A204.1 (cell line): ENCODE measurements around the gene SEMA6C.

Experiments used
- FAIRE-seq: peaks from 2 replicates; lab custom pipeline; 2012; peaks lifted over from hg19 to GRCh38; lab: Jason Lieb, UNC

Gene SEMA6C

DNA sequence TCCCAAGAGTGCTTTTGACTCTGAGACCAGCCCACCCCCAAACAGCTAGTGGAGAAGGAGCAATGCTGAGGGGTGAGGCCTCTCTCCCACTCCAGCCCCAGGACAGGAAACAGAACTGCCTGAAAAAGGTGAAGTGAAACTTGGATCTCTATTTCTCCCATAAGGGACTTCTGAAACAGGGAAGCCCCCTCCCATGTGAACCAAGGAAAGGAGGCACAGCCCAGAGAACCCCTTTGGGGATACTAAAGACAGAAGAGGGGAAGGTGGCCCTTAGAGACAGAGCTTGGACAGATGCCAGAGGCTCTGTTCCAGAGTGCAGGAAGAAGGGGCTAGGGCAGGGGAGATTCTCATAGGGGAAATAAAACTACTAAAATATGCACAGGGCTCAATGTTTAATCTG, 12.9 kb upstream of the SEMA6C start:
- FAIRE-seq: no peak

DNA sequence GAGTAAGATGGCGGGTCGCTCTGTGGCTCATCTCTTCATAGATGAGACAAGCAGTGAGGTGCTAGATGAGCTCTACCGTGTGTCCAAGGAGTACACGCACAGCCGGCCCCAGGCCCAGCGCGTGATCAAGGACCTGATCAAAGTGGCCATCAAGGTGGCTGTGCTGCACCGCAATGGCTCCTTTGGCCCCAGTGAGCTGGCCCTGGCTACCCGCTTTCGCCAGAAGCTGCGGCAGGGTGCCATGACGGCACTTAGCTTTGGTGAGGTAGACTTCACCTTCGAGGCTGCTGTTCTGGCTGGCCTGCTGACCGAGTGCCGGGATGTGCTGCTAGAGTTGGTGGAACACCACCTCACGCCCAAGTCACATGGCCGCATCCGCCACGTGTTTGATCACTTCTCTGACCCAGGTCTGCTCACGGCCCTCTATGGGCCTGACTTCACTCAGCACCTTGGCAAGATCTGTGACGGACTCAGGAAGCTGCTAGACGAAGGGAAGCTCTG, 12.4 kb upstream of the SEMA6C start:
- FAIRE-seq: no peak

DNA sequence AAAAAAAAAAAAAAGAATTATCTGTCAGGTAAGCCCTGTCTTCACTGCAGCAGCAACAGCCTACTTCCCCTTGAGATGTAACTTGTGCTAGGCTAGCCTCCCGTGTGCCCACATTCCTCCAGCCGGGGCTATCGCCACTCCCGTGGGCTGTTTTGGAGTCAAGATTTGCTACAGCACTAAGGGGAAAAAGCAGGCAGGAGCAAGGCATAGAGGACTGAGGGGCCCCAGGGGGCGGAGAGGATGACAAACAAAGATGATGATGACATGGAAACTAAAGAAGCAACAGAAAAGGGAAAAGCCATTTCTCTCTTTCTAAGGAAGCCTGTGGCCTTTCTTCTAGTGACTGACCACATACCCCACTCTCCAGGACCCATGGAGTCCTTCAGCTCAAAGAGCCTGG, 11.9 kb upstream of the SEMA6C start:
- FAIRE-seq: no peak

DNA sequence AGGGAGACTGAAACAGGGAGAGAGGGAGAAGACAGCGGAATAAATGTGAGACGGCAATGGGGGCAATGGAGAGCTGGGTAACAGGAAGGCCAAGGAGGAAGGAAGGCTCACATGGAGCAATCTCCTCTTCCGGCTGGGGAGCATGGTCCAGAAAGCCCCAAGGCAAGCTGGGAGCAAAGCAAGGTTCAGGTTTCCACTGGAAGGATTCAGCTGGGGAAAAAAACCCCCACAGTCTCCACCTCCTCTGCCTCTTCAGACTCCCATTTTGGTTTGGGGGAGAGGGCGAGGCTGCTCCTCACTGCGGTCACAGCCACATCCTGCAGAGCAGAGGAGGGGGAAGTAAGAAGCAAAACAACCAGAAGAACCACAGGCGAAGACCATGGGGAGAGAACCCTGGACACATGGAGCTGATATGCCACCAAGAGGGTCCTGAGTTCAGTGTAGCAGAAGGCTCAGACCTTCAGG, 10.7 kb upstream of the SEMA6C start:
- FAIRE-seq: no peak

DNA sequence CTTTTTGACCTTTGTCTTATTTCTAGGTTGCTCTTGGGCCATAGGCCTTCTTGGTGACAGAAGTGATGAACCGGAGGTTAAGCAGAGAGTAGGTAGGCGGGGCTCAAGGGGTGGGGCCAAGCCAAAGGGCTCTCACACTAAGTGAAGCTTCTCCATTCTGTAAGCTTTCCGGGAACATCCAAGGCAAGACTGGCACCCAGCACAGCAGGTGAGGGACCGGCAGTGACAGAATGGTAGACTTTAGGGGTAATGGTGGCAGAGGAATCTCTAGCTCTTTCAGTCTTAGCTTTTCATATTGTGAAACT, 10.0 kb upstream of the SEMA6C start, which contains the start of gene TNFAIP8L2:
Gene TNFAIP8L2, plus strand, starts transcription at position 135 of the 305 bp plus-strand sequence. CDS start 2,049 bp downstream, outside the sequence.
- no peak for FAIRE-seq

DNA sequence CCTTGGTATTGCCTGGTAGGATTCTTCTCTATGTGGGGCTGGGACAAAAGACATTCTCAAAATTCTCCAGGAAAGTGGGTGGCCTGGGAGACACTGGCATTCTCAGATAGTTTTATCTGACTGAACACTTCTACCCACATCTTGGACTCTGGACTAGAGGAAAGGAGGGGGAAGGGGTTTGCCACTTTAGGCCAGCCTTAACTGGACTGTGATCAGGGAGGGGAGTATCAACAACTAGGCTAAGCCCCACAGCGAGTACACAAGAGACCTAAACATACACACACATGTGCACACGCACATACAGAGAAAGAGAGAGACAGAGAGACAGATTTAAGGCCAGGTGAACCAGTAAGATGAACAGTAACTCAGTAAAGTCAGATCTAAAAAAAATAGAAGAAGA, 1.2 kb upstream of the SEMA6C start:
- no peak for FAIRE-seq

DNA sequence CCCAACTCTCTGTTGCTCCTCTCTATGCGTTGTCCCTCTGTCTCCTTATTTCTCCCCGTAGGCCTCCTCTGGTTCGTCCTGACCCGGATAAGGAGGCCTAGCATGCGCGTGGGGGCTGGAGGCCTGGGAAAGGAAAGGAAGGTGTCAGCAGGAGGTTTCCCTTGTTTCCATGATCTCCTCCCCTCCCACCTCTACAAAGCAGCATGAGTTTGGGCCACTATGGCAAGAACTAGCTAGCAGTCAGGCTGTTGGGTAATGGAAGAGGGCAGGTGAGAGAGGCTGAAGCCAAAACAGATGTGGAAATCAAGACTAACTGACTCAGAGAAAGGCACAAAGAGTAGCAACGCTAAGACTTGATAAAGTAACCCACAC, 687 bp upstream of the SEMA6C start:
- FAIRE-seq: no peak

DNA sequence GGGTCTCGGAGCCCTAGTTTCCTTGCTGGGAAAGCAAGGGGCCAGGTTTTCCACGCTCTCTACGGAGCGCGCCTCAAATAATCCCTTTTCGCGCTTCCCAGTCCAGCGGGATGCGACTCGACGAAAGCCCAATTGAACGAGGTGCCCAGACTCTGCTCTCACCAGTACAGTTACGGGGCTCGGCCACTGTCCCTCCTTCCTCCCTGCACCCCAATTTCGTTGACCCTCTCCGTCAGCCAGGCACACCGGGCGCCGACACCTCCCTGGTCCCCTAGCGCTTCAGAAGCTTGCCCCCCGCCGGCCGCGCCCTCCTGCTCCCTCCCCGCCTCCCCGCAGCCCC, 389 bp downstream of the SEMA6C start:
- no peak for FAIRE-seq

DNA sequence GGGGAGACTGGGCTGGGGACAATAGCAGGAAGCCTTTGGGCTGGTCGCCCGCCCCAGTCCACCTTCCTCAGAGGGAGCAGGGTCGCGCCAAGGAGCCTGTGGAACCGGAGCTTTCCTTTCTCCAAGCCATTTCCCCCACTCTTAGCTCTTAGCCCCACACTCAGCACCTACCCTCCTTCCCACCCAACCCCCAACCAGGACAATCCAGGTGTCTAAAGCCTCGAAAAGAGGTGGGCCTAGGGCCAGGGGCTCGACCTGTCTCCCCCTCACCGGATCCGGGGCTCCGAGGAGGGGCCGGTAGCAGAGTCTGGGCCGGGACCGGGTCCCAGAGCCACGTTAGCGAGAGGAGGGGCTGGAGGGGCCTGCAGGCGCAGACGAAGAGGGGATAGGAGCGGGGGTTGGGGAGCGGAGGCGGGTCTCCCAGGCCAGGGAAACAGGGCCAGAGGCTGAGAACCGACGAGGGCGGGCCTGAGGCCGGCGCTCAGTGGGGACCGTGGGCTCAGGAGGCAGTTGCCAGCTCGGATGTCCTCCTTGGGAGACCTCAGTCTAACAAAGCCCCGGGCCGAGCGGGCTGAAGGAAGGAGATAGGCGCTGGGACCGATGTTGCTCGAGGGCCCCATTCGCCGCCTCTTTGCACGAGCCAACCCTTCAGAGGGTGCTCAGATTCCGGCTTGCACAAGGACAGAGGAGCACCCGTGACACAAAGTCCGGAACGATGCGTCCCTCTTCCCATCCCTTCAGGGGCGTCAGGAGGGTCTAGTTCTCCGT, 943 bp downstream of the SEMA6C start:
- no peak for FAIRE-seq

DNA sequence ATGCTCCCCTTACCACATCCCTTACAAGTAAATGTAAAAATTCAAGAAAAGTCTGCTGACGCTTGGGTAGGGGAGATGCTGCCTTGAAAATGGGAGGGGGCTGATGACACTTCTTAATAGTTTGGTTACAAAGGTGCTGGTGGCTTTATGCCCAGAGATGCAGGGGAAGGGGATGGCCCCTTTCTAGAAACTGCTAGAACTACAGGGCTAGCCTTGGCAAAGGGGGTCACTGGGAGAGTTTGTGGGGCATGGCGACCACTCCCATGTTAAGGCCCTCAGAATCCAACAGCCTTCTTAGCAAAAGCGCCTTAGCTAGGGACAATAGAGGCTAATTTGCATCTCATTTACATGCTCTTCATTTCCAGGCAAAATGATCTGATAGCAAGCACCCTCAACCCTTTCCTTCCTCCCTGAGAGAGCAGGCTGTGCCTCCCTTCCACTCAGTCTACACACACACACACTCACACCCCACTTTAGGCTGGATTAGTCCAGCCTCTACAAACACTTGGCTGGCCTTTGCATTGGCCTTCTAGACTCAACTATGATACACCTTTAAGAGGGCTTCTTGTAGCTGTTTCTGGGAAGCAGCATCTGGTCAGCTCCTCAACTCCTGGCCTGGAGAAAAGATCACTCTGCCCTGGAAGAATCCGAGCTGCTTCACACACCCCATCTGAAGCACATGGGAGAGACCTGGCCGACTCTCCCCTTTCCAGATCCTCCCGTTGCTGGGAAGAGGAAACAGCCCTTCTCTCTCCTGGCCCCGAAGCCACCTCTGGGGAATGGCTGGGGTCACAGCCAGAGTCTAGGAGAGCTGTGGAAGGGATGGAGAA, 1.7 kb downstream of the SEMA6C start:
- no peak for FAIRE-seq

DNA sequence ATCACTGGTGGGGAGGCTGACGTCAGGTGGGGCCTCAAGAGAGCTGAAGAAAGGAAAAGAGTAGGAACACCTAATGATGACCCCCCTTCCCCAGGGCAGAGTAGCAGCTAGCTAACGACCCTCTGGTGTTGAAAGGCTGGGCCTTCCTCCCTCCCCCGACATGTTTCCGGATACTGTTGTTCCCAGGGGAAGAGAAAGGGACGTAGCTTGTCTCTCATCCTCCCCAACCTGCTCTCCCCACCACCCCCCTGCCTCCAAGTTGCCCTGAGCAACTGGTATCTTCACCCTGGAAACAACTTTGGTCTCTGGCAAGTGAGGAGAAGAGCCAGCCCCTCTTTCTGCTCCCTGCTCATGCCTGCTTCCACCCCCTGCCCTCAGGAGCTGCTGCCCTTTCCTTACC, 2.4 kb downstream of the SEMA6C start:
- no peak for FAIRE-seq

DNA sequence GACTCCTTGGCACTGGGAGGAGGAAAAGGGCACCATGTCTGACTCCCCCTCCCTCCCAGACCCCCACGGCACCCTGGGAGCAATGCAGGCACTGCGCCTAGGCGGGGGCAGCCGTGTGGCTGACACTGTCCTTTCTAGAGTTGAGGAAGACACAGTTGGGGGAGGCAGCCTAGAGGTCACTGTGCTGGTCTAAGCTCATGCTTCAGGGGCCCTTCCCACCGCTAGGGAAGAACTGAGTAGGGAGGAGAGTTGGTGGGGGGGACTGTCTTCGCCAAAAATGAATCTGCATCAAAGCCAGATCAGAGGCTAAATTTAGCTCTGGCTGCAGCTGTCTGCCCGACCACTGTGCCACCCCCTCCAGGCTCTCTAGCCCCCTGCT, 3.4 kb downstream of the SEMA6C start:
- FAIRE-seq: no peak

DNA sequence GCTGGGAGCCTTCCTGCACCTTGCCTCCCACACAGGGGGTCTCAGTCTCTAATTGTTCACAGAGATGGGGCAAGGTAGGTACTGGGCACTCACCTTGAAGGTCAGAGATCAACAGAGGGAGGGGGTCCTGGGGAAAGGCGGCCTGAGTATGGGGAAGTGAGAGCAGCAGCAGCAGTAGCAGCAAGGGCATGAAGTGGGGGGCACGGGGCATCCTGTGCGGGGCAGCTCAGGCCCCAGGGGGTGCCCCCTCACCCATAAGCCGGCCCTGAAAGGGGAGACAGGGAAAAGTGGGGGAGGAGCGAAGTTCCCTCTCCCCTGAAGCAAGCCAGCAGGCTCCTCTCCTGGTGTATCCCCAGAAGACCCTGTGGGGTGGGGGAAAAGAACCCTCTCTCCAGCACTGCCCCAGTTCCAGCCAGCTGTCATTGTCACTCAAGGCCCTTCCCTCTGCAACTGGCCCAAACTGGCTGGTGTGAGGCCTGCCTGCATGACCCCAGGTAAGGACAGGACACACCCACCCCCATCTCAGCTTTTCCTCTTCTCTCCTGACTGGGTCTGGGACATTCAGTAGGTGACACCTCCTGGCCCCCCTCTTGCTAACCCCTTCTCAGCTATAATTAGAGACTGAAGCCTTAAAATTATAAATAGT, 3.9 kb downstream of the SEMA6C start:
- no peak for FAIRE-seq

DNA sequence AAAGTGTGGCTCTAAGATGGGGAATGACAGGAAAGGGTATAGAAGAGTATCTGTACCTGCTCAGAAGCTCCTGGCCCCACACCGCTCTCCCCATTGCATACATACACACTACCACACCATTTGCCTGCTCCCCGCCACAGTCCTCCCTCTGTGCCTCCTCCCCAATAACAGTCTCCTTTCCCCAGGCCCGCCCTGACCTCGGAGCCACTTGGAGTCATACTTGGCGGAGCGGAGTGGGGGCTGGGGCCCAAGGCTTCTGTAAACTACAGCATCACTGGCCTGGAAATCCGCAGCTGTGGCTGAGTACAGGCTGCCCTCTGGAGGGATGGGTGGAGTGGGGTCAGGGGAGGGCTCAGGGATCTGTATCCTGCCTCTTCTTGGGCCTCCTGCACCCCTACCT, 8.6 kb downstream of the SEMA6C start:
- no peak for FAIRE-seq

DNA sequence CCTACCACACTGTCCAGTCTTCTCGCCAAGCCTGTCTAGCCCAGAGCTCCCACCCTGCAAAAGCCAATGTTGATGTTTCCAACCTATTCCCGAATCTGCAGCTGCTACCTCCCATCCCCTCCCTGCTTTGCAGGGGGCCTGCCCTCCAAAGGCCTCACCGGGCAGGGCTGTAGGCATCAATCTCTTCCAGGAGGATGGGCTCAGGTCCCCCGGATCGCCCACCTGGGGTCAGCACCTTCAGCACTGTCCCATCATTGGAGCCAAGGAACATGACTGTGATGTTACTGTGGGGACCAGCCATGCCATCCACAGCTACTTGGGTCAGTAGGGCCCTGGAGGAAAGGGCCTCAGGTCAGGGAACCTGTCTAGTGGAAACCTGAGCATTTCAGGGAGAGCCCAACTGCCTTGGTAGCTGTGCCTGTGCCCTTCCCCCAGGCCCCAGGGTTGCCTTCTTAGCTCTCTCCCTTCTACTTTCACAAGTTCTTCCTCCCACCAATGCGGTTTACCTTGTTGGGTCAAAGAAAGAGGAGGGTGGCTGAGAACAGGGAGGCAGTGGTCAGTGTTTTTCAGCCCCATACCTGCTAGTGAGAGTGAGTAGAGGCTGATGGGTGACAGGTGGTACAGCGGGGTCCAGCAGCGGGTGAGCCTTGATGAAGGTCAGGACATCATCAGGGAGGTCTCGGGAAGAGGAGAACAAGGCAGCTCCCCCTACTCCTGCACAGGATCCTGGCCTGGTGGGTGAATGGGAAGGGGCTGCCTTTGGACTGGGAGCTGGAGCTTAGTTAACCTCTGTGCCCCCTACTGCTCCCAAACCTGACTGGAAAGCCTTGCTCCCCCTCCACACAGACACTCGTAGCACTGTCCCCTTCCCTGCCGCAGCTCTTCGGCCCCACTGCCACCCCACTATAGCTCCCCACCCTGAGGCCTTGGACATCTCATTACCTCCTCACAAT, 10.7 kb downstream of the SEMA6C start:
- no peak for FAIRE-seq

DNA sequence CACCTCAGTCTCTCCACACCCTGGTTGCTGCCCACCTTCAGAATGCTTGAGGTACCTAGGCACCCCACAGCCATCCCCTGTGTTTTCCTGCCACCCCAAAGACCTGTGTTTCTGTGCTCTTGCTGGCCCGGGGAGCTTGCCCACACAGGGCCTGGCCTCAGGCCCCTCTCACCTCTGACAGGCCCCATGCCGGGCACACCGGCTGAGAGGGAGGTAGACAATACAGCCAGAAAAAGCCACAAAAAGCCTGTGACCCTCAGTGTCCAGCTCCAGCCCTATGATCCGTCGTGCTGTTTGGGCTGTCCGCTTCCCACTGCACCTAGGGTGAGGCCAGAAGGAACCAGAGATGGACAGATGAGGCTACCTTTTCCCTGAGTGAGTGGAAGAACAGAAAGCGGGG, 11.4 kb downstream of the SEMA6C start:
- no peak for FAIRE-seq

DNA sequence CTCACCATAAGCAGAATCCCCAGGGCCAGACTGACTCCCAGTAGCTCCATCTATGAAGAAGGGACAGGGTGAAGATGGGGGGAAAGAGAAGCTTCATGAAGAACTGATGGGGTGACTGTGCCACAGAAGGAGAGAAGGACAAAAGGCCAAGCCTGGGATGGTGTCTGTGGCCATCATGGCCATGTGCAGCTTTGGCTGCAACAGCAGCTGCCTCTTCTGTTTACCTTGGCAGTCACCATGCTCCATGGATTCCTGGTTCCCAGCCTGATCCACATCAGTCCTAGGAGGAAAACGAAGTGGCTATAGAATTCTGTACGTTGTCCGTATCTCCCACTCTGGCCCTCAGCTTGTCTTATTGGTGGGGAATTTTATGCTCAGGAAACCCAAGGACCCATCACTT, 12.0 kb downstream of the SEMA6C start:
- no peak for FAIRE-seq

DNA sequence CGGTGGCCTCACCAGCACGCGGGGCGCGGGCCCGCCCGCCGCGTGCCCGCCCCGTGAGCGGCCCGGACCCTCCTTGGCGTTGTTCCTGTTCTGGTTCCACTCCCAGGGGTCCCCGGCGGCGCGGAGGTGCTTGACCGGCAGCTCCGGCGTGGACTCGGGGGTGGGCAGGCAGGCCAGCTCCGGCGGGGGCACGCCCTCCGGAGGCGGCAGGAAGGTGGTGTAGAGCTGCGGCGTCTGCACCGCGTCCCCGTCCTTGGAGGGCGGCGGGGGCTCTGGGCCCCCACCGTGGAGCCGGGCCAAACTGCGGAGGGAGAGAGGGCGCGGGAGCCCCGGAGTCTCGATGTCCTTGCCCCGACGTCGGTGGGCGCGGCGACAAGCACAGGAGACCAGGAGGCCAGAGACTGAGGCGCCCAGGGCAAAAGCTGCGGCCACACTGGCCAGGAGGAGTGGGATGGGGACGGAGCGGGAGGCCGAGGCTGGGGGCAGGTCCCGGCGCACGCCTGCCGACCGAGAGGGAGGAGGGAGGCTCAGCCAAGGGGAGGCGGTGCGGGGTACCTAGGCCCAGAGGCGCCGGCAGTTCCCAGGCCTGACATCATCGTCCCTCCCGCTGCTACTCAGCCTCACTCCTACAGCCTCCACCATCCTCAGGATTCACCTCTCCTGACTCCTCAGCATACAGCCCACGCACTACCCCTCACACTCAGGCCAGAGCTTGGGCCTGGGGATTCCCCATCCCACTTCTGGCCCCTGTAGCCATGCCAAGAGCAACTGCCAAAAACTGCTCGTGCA, 13.2 kb downstream of the SEMA6C start:
- no peak for FAIRE-seq

DNA sequence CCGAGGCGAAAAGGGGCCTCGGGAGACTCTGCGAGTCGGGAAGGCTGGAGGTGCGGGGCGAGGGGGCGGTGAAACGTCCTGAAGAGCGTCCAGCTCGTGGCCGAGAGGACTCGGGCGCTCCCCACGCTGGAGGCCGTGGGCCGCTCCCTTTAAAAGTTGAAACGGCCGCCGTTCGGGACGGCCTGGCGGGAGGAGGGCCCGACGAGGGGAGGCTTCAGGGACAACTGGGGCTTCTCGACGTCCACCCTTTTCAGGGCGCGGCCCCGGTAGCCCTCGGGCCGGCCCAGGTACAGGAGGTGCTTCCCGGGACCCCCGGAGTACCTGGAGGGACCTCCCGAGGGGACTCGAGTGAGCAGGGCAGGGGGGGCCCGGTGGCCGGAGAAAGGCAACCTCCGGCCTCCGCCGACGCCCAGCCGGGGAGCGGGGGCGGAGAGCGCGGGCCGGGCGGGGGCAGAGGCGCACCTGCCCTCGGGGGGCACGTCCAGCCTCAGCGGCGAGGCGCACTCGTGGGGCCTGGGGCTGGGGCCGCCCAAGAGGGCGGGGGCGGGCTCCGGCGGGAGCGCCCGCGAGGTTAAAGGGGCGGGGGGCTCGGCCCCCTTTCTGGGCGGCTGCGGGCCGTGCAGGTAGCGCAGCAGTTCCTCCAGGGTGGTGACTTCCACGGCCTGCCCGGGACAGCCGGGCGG, 14.0 kb downstream of the SEMA6C start:
- no peak for FAIRE-seq

DNA sequence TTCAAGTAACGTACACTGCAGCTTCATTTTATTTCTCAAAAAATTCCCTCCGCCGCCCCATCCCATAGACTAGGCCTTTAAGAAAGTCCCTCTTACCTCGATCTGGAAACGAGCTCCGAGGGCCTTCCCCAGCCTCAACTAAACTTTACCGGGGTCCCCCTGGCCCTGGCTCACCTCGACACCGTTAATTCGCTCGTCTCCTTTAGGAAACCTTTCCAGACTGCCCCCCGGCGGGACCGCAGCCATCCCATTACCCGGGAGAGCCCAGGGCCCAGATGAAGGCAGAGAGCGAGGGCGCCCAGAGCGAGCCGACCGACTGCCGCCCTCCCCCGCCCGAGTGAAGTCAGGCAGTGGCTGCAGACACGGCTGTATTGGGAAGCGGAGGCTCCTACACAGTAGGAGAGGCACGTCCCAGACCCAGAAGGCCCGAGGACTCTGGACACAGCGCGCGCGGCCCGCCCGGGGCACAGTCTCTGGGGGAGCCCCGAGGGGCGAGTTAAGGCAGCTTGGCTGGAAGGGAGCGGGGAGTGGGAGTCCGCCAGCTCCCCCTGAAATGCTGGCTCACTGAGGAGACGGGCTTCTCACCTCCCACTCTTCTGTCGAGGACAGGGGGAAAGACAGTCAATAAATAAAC, 14.6 kb downstream of the SEMA6C start:
- FAIRE-seq: no peak
